SU-DHL-6 (cell line): Measurements from ENCODE around the gene NT5C2.

ENCODE experiments used
- H2AFZ ChIP-seq: fragments of 200-600 bp; sonication (generic); 2 replicates; pipeline ENCODE4 v1.6.1; 2014; ENCODE audit warnings: low read depth, mild to moderate bottlenecking, moderate library complexity, mixed read lengths, antibody characterized with exemption, low read length; ENCODE audit not compliant: severe bottlenecking
- H3F3A ChIP-seq: fragments of 200-600 bp; shearing (Covaris generic); 2 replicates; pipeline ENCODE4 v1.6.0; 2016; ENCODE audit warnings: antibody characterized with exemption, mild to moderate bottlenecking; ENCODE audit not compliant: insufficient read depth
- H3K27ac ChIP-seq: fragments of 200-600 bp; sonication (generic); 2 replicates; pipeline ENCODE4 v1.5.1; 2016; ENCODE audit warnings: low read depth, mild to moderate bottlenecking, low read length, moderate library complexity, mixed read lengths
- H3K27me3 ChIP-seq: fragments of 200-600 bp; sonication (generic), shearing (Covaris generic); 2 replicates; pipeline ENCODE4 v1.6.0; 2014; ENCODE audit warnings: mild to moderate bottlenecking, low read length
- H3K36me3 ChIP-seq: fragments of 200-600 bp; sonication (generic); 2 replicates; pipeline ENCODE4 v1.6.1; 2014; ENCODE audit warnings: mild to moderate bottlenecking, low read length, mixed read lengths
- H3K4me2 ChIP-seq: fragments of 300-600, 200-600 bp; shearing (Covaris generic), sonication (generic); 2 replicates; pipeline ENCODE4 v1.6.0; 2014; ENCODE audit warnings: low read length, low read depth, mild to moderate bottlenecking; ENCODE audit not compliant: poor library complexity, severe bottlenecking
- H3K4me3 ChIP-seq: fragments of 200-600 bp; sonication (generic); 2 replicates; pipeline ENCODE4 v1.5.1; 2014; ENCODE audit warnings: antibody characterized with exemption, low read length, mild to moderate bottlenecking, mixed read lengths; ENCODE audit not compliant: insufficient read depth, poor library complexity, severe bottlenecking
- H3K79me2 ChIP-seq: fragments of 200-600 bp; sonication (generic); 2 replicates; pipeline ENCODE4 v1.6.1; 2014; ENCODE audit warnings: mild to moderate bottlenecking, low read length, moderate library complexity; ENCODE audit not compliant: insufficient read depth
- H3K9ac ChIP-seq: fragments of 200-600 bp; sonication (generic); 2 replicates; pipeline ENCODE4 v1.7.0; 2014; ENCODE audit warnings: mild to moderate bottlenecking, low read length
- H3K9me2 ChIP-seq: fragments of 200-600 bp; sonication (generic); replicated peaks from 2 replicates; pipeline ENCODE4 v1.6.1; 2014; ENCODE audit warnings: low read length; ENCODE audit not compliant: insufficient read depth
- H3K9me3 ChIP-seq: fragments of 200-600 bp; sonication (generic); 2 replicates; pipeline ENCODE4 v1.6.1; 2014; ENCODE audit warnings: low read length, mixed read lengths; ENCODE audit not compliant: insufficient read depth
- H4K20me1 ChIP-seq: fragments of 200-600 bp; sonication (generic); 2 replicates; pipeline ENCODE4 v1.6.1; 2014; ENCODE audit warnings: low read depth, mild to moderate bottlenecking, antibody characterized with exemption, low read length, moderate library complexity, mixed read lengths
- EZH2phosphoT487 ChIP-seq: fragments of 200-600 bp; sonication (generic), shearing (Covaris generic); conservative IDR thresholded peaks from 2 replicates; pipeline ENCODE4 v1.6.1; 2018; ENCODE audit warnings: mild to moderate bottlenecking, antibody characterized with exemption, low read length, moderate library complexity, mixed read lengths
- TF ChIP-seq, protein P1 (sequence below): fragments of 200-600 bp; sonication (generic); IDR thresholded peaks from one replicate; pipeline ENCODE4 v1.5.1; 2017; ENCODE audit warnings: antibody characterized with exemption, mild to moderate bottlenecking, low read length, moderate library complexity; ENCODE audit not compliant: insufficient read depth, poor library complexity, severe bottlenecking

Gene NT5C2

DNA sequence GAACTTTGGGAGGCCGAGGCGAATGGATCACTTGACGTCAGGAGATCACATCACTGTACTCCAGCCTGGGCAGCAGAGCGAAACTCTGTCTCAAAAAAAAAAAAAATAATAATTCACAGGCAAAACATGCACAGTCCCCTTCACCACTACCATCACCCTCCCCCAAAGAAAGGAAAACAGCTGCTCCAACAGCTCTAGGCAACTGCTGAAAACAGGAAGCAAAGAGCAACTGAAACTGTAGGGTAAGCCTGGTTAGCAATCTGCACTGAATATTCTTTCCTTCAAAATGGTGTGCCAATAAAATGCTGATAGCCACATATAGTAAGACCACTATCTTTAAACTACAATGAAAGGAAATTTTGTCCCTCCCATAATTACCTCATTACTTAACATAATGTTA lies 11.8 kb downstream of the NT5C2 start:
- no peaks in the 10 kb centered on the region for H3K9me3 ChIP-seq
- H3K27ac ChIP-seq: peak overlapping the region; percentile 77
- no peaks in the 10 kb centered on the region for H4K20me1 ChIP-seq
- peak overlapping the region; percentile 1 for H3K4me3 ChIP-seq
- no peak for TF ChIP-seq EZH2phosphoT487
- TF ChIP-seq, protein P1, sequence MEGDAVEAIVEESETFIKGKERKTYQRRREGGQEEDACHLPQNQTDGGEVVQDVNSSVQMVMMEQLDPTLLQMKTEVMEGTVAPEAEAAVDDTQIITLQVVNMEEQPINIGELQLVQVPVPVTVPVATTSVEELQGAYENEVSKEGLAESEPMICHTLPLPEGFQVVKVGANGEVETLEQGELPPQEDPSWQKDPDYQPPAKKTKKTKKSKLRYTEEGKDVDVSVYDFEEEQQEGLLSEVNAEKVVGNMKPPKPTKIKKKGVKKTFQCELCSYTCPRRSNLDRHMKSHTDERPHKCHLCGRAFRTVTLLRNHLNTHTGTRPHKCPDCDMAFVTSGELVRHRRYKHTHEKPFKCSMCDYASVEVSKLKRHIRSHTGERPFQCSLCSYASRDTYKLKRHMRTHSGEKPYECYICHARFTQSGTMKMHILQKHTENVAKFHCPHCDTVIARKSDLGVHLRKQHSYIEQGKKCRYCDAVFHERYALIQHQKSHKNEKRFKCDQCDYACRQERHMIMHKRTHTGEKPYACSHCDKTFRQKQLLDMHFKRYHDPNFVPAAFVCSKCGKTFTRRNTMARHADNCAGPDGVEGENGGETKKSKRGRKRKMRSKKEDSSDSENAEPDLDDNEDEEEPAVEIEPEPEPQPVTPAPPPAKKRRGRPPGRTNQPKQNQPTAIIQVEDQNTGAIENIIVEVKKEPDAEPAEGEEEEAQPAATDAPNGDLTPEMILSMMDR: no peak
- H2AFZ ChIP-seq: no peak overlapping the region
- peaks cover 15% of the 10 kb centered on the region for H3K36me3 ChIP-seq
- H3F3A ChIP-seq: peaks cover 57% of the 10 kb centered on the region
- peaks cover 95% of the 10 kb centered on the region for H3K79me2 ChIP-seq
- no peaks in the 10 kb centered on the region for H3K9me2 ChIP-seq
- peak overlapping the region; percentile 43 for H3K4me2 ChIP-seq
- H3K9ac ChIP-seq: no peak overlapping the region
- H3K27me3 ChIP-seq: no peaks in the 10 kb centered on the region

DNA sequence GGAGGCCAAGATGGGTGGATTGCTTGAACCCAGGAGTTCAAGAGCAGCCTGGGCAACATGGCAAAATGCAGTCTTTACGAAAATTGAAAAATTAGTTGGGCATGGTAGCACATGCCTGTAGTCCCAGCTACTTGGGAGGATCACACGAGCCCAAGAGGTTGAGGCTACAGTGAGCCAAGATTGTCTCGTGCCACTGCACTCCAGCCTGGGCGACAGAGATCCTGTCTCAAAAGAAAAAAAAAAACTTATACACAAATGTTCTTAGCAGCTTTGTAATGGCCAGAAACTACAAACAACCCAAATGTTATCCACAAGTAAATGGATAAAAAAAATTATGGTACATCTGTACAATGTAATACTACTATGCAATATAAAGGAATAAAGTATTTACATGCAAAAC lies 12.6 kb downstream of the NT5C2 start:
- peak overlapping the region; percentile 43 for H3K4me2 ChIP-seq
- no peak overlapping the region for H3K9ac ChIP-seq
- no peak for TF ChIP-seq EZH2phosphoT487
- TF ChIP-seq, protein P1: no peak
- no peaks in the 10 kb centered on the region for H3K27me3 ChIP-seq
- peaks cover 51% of the 10 kb centered on the region for H3F3A ChIP-seq
- no peak overlapping the region for H3K4me3 ChIP-seq
- H3K9me2 ChIP-seq: no peaks in the 10 kb centered on the region
- H2AFZ ChIP-seq: no peak overlapping the region
- no peaks in the 10 kb centered on the region for H3K9me3 ChIP-seq
- H3K27ac ChIP-seq: peak overlapping the region; percentile 77
- H4K20me1 ChIP-seq: no peaks in the 10 kb centered on the region
- peaks cover 95% of the 10 kb centered on the region for H3K79me2 ChIP-seq
- peaks cover 15% of the 10 kb centered on the region for H3K36me3 ChIP-seq

DNA sequence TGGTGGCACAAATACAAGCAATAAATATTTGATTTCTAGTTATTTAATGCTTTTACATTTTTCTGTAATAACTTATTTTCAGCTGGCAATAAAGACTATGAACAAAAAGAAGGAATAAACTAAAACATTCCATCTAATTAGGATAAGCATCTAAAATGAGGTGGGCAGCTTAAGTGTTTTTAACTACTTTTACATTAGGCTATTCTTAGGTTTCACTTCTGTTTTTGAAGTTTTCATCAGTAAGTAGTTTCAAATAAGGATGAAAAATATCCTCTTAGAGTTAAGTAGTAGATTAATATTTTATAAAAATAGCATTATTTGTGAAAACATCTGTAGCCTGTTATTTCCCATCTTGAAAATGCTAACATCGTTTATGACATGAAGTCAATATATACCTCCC lies 15.9 kb downstream of the NT5C2 start:
- TF ChIP-seq, protein P1: no peak
- no peak for TF ChIP-seq EZH2phosphoT487
- Histone ChIP-seq H3K9ac (peak overlapping the region; percentile 33), H3K27me3 (no peaks in the 10 kb centered on the region), H3K79me2 (peaks cover 67% of the 10 kb centered on the region), H3K9me3 (no peaks in the 10 kb centered on the region), H3K4me3 (no peak overlapping the region), H2AFZ (no peak overlapping the region), H3K36me3 (peaks cover 25% of the 10 kb centered on the region), H3F3A (peaks cover 36% of the 10 kb centered on the region), H3K27ac (peak overlapping the region; percentile 86), H3K4me2 (peak overlapping the region; percentile 60), H3K9me2 (no peaks in the 10 kb centered on the region), H4K20me1 (no peaks in the 10 kb centered on the region)
